GM12878 (cell line): Measurements from ENCODE around the gene GGNBP2. TPM values are rescaled to one million over a fixed set of nuclear protein-coding genes. Genes with fewer than 3 reads are reported as not detected.

ENCODE experiments used
- ATAC-seq: fragments of 200-7000 bp; cut with Tn5 transposase; 3 replicates; pipeline ENCODE4 v1.9.1; 2020; ENCODE audit warnings: mild to moderate bottlenecking, moderate library complexity
- BruUV-seq: library from RNA; stranded (reverse); fragments of 400-500 nt; replicated peaks from 2 replicates; lab custom pipeline; 2021; lab: Mats Ljungman, UMichigan
- CTCF ChIA-PET: fragments of 300-600 bp; sonication (Branson Sonifier 250); formaldehyde crosslinking; extraction: SDS; loops from one replicate; lab custom pipeline; 2021; ENCODE audit warnings: inconsistent platforms; lab: Yijun Ruan, JAX
- POLR2A ChIA-PET: fragments of 350-600 bp; formaldehyde crosslinking; extraction: SDS; loops from one replicate; lab custom pipeline; 2021; ENCODE audit warnings: inconsistent platforms; lab: Charles Lee
- RAD21 ChIA-PET: fragments of 300-600 bp; sonication (Branson Sonifier 250); formaldehyde crosslinking; loops from one replicate; lab custom pipeline; 2023; ENCODE audit warnings: antibody characterized with exemption; ENCODE audit not compliant: unreplicated experiment; lab: Charles Lee
- SMC1A ChIA-PET: fragments of 300-600 bp; sonication (Branson Sonifier 250); formaldehyde crosslinking; loops from one replicate; lab custom pipeline; 2023; ENCODE audit not compliant: unreplicated experiment, uncharacterized antibody; lab: Charles Lee
- DNase-seq: peaks from one replicate; pipeline ENCODE4 v3.0.0-alpha.2; 2011; ENCODE audit warnings: low read depth, low spot score
- FAIRE-seq: peaks from 3 replicates; lab custom pipeline; 2011; peaks lifted over from hg19 to GRCh38; lab: Jason Lieb, UNC
- H2AFZ ChIP-seq: 2 replicates; pipeline ENCODE4 v1.6.0; 2011; ENCODE audit warnings: low read depth, low read length, control low read depth; ENCODE audit not compliant: control insufficient read depth
- H3K27ac ChIP-seq: 2 replicates; pipeline ENCODE4 v1.5.1; 2011; ENCODE audit warnings: control low read depth; ENCODE audit not compliant: control insufficient read depth, insufficient read depth
- H3K27me3 ChIP-seq, 2 experiments: replicated peaks in 1 of 2; 2 replicates each; pipeline versions ENCODE4 v1.6.0 to v1.6.1; 2011; ENCODE audit warnings: low read length in 1 of 2; ENCODE audit not compliant: control insufficient read depth in 2 of 2, insufficient read depth in 2 of 2
- H3K36me3 ChIP-seq, 2 experiments: 2 replicates each; pipeline ENCODE4 v1.5.1; 2011; ENCODE audit warnings: low read length in 1 of 2; ENCODE audit not compliant: control insufficient read depth in 2 of 2, insufficient read depth in 2 of 2
- H3K4me1 ChIP-seq: 2 replicates; pipeline ENCODE4 v1.6.1; 2011; ENCODE audit warnings: mild to moderate bottlenecking, low read length, moderate library complexity, mixed read lengths; ENCODE audit not compliant: control insufficient read depth, insufficient read depth
- H3K4me2 ChIP-seq: 2 replicates; pipeline ENCODE4 v1.6.0; 2011; ENCODE audit warnings: control low read depth; ENCODE audit not compliant: control insufficient read depth, insufficient read depth
- H3K4me3 ChIP-seq: fragments of 200-600 bp; sonication (generic); 2 replicates; pipeline ENCODE4 v1.5.1; 2016
- H3K79me2 ChIP-seq: 2 replicates; pipeline ENCODE4 v1.6.0; 2011; ENCODE audit warnings: low read length; ENCODE audit not compliant: control insufficient read depth, insufficient read depth
- H3K9ac ChIP-seq: 2 replicates; pipeline ENCODE4 v1.8.0; 2011; ENCODE audit warnings: low read length, control low read depth, mixed read lengths; ENCODE audit not compliant: control insufficient read depth, insufficient read depth
- H3K9me3 ChIP-seq: replicated peaks from 3 replicates; pipeline ENCODE4 v1.5.1; 2011; ENCODE audit warnings: mild to moderate bottlenecking, low read length; ENCODE audit not compliant: control insufficient read depth, insufficient read depth
- H4K20me1 ChIP-seq: 2 replicates; pipeline ENCODE4 v1.6.0; 2011; ENCODE audit not compliant: control insufficient read depth, insufficient read depth
- ATF3 ChIP-seq: IDR thresholded peaks from 2 replicates; pipeline ENCODE4 v1.6.1; 2011; ENCODE audit warnings: low read depth, mild to moderate bottlenecking, low read length, moderate library complexity, borderline replicate concordance; ENCODE audit errors: extremely low read depth
- BACH1 ChIP-seq: fragments of 450-650 bp; IDR thresholded peaks from 2 replicates; pipeline ENCODE4 v1.6.1; 2017; ENCODE audit warnings: mild to moderate bottlenecking, borderline replicate concordance
- EGR1 ChIP-seq, 2 experiments: IDR thresholded peaks; 1 replicate in 1 of 2; 2 replicates in 1 of 2; pipeline ENCODE4 v1.6.1; 2011 to 2012; ENCODE audit warnings: low read depth in 2 of 2, low read length in 2 of 2, borderline replicate concordance in 1 of 2, mild to moderate bottlenecking in 1 of 2, moderate library complexity in 1 of 2
- HDAC6 ChIP-seq: fragments of 200-600 bp; sonication (generic); IDR thresholded peaks from one replicate; pipeline ENCODE4 v1.8.0; 2017; ENCODE audit warnings: antibody characterized with exemption; ENCODE audit not compliant: unreplicated experiment
- HDGF ChIP-seq: fragments of 450-650 bp; IDR thresholded peaks from 2 replicates; pipeline ENCODE4 v1.6.1; 2016; ENCODE audit warnings: antibody characterized with exemption
- MLLT1 ChIP-seq: fragments of 450-650 bp; IDR thresholded peaks from 2 replicates; pipeline ENCODE4 v1.6.1; 2016; ENCODE audit warnings: mild to moderate bottlenecking
- RAD21 ChIP-seq: IDR thresholded peaks from 2 replicates; pipeline ENCODE4 v1.6.1; 2011; ENCODE audit warnings: mild to moderate bottlenecking, low read depth, low read length, moderate library complexity; ENCODE audit not compliant: insufficient read depth
- RB1 ChIP-seq: fragments of 450-650 bp; formaldehyde crosslinking; IDR thresholded peaks from 2 replicates; pipeline ENCODE4 v1.6.1; 2017; ENCODE audit warnings: mild to moderate bottlenecking, borderline replicate concordance
- RUNX3 ChIP-seq: IDR thresholded peaks from 2 replicates; pipeline ENCODE4 v1.6.1; 2012; ENCODE audit warnings: low read length, inconsistent platforms
- SMAD1 ChIP-seq: fragments of 450-650 bp; IDR thresholded peaks from 2 replicates; pipeline ENCODE4 v1.6.1; 2018; ENCODE audit warnings: mild to moderate bottlenecking, low read depth; ENCODE audit not compliant: partially characterized antibody
- SMC3 ChIP-seq: IDR thresholded peaks from 2 replicates; pipeline ENCODE4 v1.6.1; 2011; ENCODE audit warnings: low read length, improper control_type of control experiment, borderline replicate concordance
- SRF ChIP-seq, 2 experiments: IDR thresholded peaks; 2 replicates each; pipeline ENCODE4 v1.6.1; 2011; ENCODE audit warnings: low read depth in 2 of 2, low read length in 2 of 2, mild to moderate bottlenecking in 1 of 2, moderate library complexity in 1 of 2
- YBX1 ChIP-seq: fragments of 450-650 bp; IDR thresholded peaks from 2 replicates; pipeline ENCODE4 v1.6.1; 2016; ENCODE audit warnings: antibody characterized with exemption
- ZNF384 ChIP-seq: IDR thresholded peaks from 2 replicates; pipeline ENCODE4 v1.6.1; 2012; ENCODE audit warnings: low read depth, mild to moderate bottlenecking, low read length, improper control_type of control experiment, borderline replicate concordance
- ZNF622 ChIP-seq: fragments of 450-650 bp; IDR thresholded peaks from 2 replicates; pipeline ENCODE4 v1.6.1; 2017; ENCODE audit warnings: mild to moderate bottlenecking, inconsistent platforms
- WGBS: methylation state at CpG from one replicate; pipeline ENCODE4 v1.1.6; 2016; ENCODE audit warnings: low lambda C conversion rate; ENCODE audit not compliant: insufficient replicate concordance, insufficient coverage; ENCODE audit errors: missing lambda C conversion rate; 5-methylcytosine and 5-hydroxymethylcytosine counted together
- in situ Hi-C: fragments of 300-500 bp; cut with MboI; formaldehyde crosslinking; loops from 9 replicates; pipeline ENCODE4 v1.14.3; 2018; ENCODE audit warnings: mixed read lengths
- intact Hi-C: fragments of 100-400 bp; cut with micrococcal nuclease; formaldehyde crosslinking; loops from one replicate; pipeline ENCODE4 v1.14.2; 2022; ENCODE audit not compliant: unreplicated experiment
- polyA plus RNA-seq, 11 experiments: library from polyadenylated mRNA; depleted of rRNA in 4 of 11; unstranded in 6 of 11; stranded (reverse) in 5 of 11; fragments of >200 nt; fragmentation: Nextera tagmentation in 4 of 11; fragmentation: Illumina TruSeq in 1 of 11; extraction: Ambion mirVana in 4 of 11; extraction: Trizol in 1 of 11; gene quantifications; 1 replicate in 1 of 11; 2 replicates in 10 of 11; pipeline versions ENCODE4 v1.2.1 to v1.2.3, GENCODE V29; 2011 to 2016; ENCODE audit warnings: inconsistent platforms in 2 of 11, missing spikeins in 2 of 11, low read depth in 1 of 11
- total RNA-seq, 4 experiments: library from RNA; depleted of rRNA in 3 of 4; stranded (reverse); fragments of >200 nt in 3 of 4; fragmentation: Illumina TruSeq in 1 of 4; extraction: Trizol in 1 of 4; gene quantifications; 2 replicates each; pipeline versions ENCODE4 v1.2.1 to v1.2.3, GENCODE V29; 2013 to 2021

GGNBP2 gene
- total and polyA plus RNA-seq, 10 of the 15 experiments (the other 5 are each of a cell fraction or from before 2014, with no cell fraction given) = 36.3 to 82.0 (median 50.0) TPM

GRCh38 chr17:36550491-36551417 lies 6.0 kb downstream of the GGNBP2 start (continued):
- TF ChIP-seq EGR1 (IDR thresholded peaks at IDR 0.05; ENCODE audit: borderline replicate concordance in 1 of 2, low read depth in 2 of 2, low read length in 2 of 2) = no peak
- peak; percentile 97 for TF ChIP-seq RUNX3
- TF ChIP-seq RB1 = no peak
- no peak for TF ChIP-seq YBX1
- TF ChIP-seq MLLT1 = peak; percentile 57; the same call in 1 of the 2 replicates
- TF ChIP-seq ZNF384 = 0 out of 2 replicates have a peak, but pooled peaks have one; percentile 8
- TF ChIP-seq HDGF = no peak
- TF ChIP-seq HDAC6 = no peak

DNA sequence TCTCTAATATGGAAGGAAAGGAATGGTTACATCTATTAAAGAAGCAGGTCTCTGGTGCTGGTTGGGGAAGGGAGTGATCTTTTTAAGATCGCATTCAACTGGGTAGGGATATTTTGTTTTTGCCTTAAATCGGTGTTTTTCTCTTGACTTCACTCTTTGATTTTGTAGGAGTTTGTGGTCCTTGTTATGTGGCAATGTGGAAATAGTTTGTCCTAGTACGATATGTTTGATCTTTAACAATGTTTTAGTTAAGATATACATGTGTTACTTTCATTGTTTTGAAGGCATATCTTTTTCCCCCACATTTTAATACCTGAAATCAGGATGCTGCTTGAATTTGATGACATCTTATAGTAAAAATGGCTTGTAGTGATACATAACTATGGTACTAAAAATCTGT lies 8.7 kb downstream of the GGNBP2 start:
- DNase-seq (no peak), FAIRE-seq (no peak), ATAC-seq (no peak)
- Histone ChIP-seq H4K20me1 (peaks cover 4% of the 10 kb centered on the region), H3K27ac (no peak overlapping the region), H3K79me2 (peaks cover 34% of the 10 kb centered on the region), H3K4me2 (no peak overlapping the region), H2AFZ (no peak overlapping the region), H3K36me3 (peaks cover 3 to 23% of the 10 kb centered on the region in 2 experiments), H3K4me1 (peaks cover 21% of the 10 kb centered on the region), H3K9me3 (no peaks in the 10 kb centered on the region), H3K27me3 (no peaks in the 10 kb centered on the region), H3K9ac (no peak overlapping the region), H3K4me3 (no peak overlapping the region)
- WGBS = 100% methylated on average over 3 of the region's 3 CpGs
- intact Hi-C loops (no loop called here), in situ Hi-C loops (no loop called here)
- TF ChIP-seq ZNF622 = no peak
- TF ChIP-seq SRF (IDR thresholded peaks at IDR 0.05; ENCODE audit: low read depth in 2 of 2, low read length in 2 of 2) = no peak
- no peak for TF ChIP-seq SMC3
- no peak for TF ChIP-seq RAD21
- TF ChIP-seq ATF3 = no peak
- no peak for TF ChIP-seq BACH1
- no peak for TF ChIP-seq SMAD1
- POLR2A ChIA-PET = interaction anchor here (1.4 kb wide), 2 partner anchors 8 to 9 kb away, joined by 5 to 6 read pairs; no protein-coding TSS in a partner anchor
- RAD21 ChIA-PET = interaction anchor here (0.6 kb wide), 1 partner anchor 9 kb away, joined by 3 read pairs; the partner anchor contains the start of gene GGNBP2
- SMC1A ChIA-PET = interaction anchor here (2.4 kb wide), 1 partner anchor 11 kb away, joined by 5 read pairs; no protein-coding TSS in a partner anchor
- BruUV-seq = no TSS peak
- CTCF ChIA-PET = interaction anchor here (1.2 kb wide), 1 partner anchor 9 kb away, joined by 3 read pairs; no protein-coding TSS in a partner anchor
